GM20431 (cell line): ENCODE data around the gene OCSTAMP.

Source experiments
- in situ Hi-C: fragments of 300-500 bp; cut with MseI, MboI; formaldehyde crosslinking; loops from one replicate; pipeline ENCODE4 v1.15.0; 2020; ENCODE audit warnings: low sequenced_read_pairs; ENCODE audit not compliant: unreplicated experiment

Gene OCSTAMP

DNA sequence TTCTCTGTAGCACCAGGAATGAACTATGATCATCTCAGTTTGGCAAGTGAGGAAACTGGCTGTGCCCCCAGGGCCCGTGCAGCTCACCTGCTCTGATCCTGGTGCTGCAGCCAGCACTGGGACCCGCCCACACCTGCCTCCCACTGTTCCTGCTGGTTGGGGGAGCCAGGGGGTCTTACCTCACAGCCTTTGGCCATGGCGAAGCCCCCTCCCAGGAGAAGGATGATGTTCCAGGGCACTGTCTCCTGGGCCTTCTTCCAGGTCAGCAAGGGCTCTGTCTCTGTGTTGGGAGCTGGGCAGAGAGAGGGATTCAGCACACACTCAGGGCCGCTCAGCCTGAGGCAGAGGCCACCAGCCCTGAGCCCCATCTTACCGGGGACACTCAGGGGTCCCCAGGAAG lies 24.9 kb upstream of the OCSTAMP start:
- in situ Hi-C loops: no loop called here

DNA sequence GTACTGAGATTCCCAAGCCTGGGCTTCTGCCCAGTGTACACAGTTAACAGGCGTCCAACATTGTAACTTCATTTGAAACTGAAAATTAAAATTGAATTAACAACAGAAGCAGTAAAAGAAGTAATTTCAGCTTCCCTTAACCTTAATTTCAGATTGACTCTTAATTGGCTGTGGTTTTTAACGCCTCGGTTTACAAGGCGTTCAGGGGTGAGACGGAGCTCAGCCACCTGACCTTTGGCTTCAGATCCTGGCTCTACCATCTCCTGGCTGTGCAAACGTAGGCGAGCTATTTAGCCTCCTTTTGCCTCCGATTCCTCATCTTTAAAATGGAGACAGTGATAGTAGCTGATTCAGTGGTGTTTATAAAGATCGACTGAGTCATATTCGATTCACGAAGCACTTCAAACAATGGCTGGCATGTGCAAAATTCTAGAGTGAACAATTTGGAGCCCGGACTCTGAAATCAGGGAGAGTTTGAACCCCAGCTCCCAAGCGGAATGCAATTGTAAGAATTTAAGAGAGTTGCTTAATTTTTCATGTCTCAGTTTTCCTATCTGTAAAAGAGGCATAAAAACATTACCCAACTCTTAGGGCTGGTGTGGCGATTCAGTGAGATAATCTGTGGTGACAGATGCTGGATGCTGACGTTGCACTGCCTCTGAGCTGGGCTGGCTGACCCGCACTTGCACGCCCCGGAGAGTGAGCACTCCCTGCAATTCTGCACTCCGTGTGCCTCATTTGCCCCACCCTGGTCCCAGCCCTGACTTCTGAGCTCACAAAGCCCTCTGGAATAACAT lies 23.5 kb upstream of the OCSTAMP start:
- in situ Hi-C loops: no loop called here

- in situ Hi-C loops: no loop called here
Observed at GRCh38 chr20:46573234-46573633, 22.8 kb upstream of the OCSTAMP start.

GRCh38 chr20:46572790-46573189 lies 22.3 kb upstream of the OCSTAMP start:
- in situ Hi-C loops: no loop called here

DNA sequence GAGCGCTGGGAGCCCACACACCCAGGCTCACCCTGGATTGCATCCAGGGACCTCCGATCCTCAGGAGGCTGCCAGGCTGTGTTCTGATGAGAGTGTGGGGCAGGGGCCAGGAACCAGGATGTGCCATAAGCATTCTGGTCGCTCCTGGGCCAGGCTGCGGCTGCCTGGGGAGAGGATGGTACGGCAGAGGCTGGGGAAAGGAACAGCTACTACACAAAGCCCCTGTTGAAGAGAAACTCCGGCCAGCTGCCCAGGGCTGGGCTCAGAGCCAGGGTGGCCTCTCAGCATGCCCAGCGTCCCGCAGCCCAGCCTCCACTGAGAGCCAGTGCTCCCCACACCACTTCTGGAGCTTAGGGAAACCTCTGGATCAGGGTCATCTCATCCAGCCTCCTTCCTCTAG lies 21.7 kb upstream of the OCSTAMP start:
- in situ Hi-C loops: no loop called here

- in situ Hi-C loops: no loop called here
Observed at GRCh38 chr20:46571418-46571817, 21.0 kb upstream of the OCSTAMP start.

DNA sequence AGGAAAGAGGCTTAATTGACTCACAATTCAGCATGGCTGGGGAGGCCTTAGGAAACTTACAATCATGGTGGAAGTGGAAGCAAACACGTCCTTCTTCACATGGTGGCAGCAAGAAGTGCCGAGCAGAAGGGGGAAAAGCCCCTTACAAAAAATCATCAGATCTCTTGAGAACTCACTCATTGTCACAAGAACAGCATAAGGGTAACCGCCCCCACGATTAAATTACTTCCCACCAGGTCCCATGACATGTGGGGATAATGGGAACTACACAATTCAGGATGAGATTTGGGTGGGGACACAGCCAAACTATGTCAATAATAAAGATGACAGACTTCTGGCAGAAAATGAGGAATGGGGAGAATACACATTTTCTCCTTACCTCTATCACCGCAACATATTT lies 20.5 kb upstream of the OCSTAMP start:
- in situ Hi-C loops: no loop called here

- in situ Hi-C loops: no loop called here
Observed at GRCh38 chr20:46569961-46570360, 19.5 kb upstream of the OCSTAMP start.

DNA sequence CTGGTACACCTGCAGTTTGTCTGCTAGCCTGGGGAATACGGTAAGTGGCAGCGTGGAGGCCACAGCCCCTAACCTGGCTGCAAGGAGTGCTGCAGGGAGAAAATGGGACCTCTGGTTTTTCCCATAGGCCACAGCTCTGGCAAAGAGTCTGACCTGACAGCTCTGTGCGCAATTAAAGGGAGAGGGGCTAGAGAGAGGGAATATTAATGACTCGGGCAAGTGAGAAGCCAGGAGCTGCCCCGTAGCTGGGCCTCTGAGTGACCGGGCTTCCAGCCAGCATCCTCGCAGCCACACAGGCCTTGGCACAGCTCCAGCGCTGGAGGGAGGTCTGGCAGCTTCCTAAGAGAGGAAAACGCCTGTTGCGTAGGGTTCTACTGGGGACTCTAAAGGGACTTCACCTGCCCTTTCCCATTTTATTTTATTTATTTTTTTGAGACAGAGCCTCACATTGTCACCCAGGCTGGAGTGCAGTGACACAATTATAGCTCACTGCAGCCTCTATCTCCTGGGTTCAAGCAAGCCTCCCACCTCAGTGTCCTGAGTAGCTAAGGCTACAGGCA lies 18.2 kb upstream of the OCSTAMP start:
- in situ Hi-C loops: no loop called here

DNA sequence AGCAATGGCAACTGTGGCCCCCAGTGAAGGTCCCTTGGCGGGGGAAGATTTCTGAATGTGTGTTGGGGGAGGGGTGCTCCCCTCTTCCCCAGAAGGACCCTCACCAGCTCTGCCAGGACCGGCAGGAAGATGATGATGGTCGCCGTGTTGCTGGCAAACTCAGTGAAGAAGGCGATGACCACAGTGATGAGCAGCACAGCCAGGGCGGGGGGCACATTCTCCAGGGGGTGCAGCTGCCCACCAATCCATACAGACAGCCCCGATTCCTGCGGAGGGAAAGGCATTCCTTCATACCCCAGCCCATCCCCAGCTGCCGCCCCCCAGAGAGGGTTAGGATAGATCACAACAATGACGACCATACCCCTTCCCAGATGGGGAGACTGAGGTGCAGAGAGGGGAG lies 15.7 kb upstream of the OCSTAMP start:
- in situ Hi-C loops: no loop called here

GRCh38 chr20:46564241-46564957 lies 13.9 kb upstream of the OCSTAMP start:
- in situ Hi-C loops: no loop called here

DNA sequence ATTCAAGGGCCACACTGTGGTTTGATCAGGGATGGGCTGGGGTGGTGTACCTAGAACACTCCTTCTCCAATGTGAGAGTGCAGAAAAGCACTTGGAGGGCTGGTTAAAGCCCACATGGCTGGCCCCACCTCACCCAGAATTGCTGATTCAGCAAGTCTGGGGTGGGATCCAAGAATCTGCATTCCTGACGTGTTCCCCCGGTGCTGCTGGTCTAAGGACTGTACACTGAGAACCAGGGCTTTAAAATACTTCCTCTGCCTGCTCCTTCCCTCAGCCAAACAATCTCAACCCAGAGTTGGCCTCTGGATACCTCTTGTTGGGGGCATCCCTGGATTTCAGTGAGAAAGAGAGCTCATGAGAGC lies 13.4 kb upstream of the OCSTAMP start:
- in situ Hi-C loops: no loop called here

- in situ Hi-C loops: no loop called here
Observed at GRCh38 chr20:46563170-46563859, 12.9 kb upstream of the OCSTAMP start.

- in situ Hi-C loops: no loop called here
Observed at GRCh38 chr20:46562373-46563169, 12.1 kb upstream of the OCSTAMP start.

GRCh38 chr20:46562009-46562372 lies 11.5 kb upstream of the OCSTAMP start:
- in situ Hi-C loops: no loop called here

GRCh38 chr20:46559685-46560440 lies 9.4 kb upstream of the OCSTAMP start:
- in situ Hi-C loops: no loop called here

DNA sequence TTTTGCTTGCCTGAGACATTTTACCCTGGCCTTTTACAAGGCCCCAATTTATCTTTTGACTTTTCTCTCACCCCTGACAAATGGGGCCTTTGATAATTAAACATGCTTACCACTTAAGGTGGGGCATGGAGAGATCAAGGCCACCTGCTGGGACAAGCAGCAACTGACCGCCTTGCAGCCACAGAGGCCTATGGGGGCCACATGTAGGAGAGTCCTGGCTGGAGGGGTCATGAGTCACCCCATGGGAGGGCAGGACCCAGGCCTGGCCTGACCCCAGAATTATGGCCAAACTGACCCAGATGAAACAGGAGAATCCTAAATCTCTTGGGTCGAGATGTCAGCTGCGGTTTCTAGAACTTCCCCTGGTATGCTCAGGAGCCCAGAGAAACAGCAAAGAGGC lies 8.5 kb upstream of the OCSTAMP start:
- in situ Hi-C loops: no loop called here

DNA sequence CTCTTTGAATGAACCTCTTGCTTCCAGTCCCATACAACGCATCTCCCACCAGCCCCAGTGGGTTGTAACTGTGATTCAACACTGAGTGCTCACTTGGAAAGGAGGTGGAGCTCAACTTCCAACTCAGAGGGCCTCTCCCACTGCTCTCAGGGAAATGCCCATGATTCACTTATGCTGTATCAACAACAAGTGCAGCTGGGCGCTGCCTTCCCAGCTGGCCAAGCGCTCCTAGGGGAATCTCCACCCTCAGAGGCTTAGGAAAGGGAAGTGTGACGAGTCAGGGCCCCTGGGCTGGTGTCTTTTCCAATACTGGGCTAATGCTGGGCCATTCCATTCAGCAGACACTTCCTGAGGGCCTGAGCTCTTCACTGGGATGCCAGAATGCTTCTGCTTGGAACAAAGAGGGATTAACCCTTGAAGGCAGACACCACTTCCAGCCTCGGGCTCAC lies 8.1 kb upstream of the OCSTAMP start:
- in situ Hi-C loops: no loop called here

GRCh38 chr20:46557231-46557956 lies 6.9 kb upstream of the OCSTAMP start:
- in situ Hi-C loops: no loop called here
